ENCODE measurements around the gene PFKFB4.

DNA sequence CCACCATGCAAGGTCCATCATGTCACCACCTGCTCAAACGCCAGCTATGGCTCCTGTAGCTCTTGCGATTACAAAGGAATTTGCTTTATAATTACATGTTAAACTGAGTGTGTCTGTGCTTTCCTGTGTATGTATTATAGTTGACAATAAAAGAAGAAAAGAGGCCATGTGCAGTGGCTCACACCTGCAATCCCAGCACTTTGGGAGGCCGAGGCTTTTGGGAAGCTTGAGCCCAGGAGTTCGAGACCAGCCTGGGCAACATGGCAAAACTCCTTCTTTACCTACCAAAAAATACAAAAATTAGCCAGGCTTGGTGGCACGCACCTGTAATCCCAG lies 83.0 kb downstream of the PFKFB4 start:
- TF ChIP-seq, protein P1, sequence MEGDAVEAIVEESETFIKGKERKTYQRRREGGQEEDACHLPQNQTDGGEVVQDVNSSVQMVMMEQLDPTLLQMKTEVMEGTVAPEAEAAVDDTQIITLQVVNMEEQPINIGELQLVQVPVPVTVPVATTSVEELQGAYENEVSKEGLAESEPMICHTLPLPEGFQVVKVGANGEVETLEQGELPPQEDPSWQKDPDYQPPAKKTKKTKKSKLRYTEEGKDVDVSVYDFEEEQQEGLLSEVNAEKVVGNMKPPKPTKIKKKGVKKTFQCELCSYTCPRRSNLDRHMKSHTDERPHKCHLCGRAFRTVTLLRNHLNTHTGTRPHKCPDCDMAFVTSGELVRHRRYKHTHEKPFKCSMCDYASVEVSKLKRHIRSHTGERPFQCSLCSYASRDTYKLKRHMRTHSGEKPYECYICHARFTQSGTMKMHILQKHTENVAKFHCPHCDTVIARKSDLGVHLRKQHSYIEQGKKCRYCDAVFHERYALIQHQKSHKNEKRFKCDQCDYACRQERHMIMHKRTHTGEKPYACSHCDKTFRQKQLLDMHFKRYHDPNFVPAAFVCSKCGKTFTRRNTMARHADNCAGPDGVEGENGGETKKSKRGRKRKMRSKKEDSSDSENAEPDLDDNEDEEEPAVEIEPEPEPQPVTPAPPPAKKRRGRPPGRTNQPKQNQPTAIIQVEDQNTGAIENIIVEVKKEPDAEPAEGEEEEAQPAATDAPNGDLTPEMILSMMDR (IDR thresholded peaks at IDR 0.05): no peak
- no peak for TF ChIP-seq EZH2 (IDR thresholded peaks at IDR 0.05; ENCODE audit: borderline replicate concordance, insufficient read depth, low read depth, low read length, poor library complexity, severe bottlenecking)

Data from B cell (primary cell).